Measurements from ENCODE around the gene PCCA. TPM values are rescaled to one million over a fixed set of nuclear protein-coding genes. Genes with fewer than 3 reads are reported as not detected.
"Not testable (repeated sequence)": the region's sequence is repeated elsewhere in the genome, so short reads cannot be mapped to it uniquely, and the experiment has no call there.

The PCCA gene
- total and polyA plus RNA-seq, 2 donors (not counting 1 experiment from before 2014, with no cell fraction given): 11.2 to 73.0 TPM

DNA sequence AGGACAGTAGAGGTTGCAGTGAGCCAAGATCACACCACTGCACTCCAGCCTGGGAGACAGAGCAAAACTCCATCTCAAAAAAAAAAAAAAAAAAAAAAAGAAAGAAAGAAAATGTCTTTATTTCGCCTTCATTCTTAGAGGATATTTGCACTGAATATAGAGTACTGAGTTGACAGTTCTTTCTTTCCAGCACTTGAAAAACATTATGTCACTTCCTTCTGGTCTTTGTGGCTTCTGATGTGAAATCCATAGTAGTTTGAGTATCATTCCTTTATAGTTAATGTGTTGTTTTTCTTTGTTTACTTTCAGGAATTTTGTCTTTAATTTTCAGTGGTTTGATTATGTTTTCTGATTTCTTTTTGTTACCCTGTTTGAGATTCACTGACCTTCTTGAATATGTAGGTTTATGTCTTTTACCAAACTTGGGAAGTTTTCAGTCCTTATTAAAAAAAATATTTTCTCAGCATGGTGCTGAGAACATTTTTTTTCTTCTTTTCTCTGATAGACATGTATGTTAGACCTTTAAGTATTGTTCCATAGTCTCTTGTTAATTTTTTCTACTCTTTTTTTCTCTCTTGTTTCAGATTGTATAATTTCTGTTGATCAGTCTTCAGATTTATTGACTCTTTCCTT lies 50.1 kb downstream of the PCCA start:
- TF ChIP-seq, protein P1, sequence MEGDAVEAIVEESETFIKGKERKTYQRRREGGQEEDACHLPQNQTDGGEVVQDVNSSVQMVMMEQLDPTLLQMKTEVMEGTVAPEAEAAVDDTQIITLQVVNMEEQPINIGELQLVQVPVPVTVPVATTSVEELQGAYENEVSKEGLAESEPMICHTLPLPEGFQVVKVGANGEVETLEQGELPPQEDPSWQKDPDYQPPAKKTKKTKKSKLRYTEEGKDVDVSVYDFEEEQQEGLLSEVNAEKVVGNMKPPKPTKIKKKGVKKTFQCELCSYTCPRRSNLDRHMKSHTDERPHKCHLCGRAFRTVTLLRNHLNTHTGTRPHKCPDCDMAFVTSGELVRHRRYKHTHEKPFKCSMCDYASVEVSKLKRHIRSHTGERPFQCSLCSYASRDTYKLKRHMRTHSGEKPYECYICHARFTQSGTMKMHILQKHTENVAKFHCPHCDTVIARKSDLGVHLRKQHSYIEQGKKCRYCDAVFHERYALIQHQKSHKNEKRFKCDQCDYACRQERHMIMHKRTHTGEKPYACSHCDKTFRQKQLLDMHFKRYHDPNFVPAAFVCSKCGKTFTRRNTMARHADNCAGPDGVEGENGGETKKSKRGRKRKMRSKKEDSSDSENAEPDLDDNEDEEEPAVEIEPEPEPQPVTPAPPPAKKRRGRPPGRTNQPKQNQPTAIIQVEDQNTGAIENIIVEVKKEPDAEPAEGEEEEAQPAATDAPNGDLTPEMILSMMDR (conservative IDR thresholded peaks at IDR 0.05 in 1 of 2, IDR thresholded peaks at IDR 0.05 in 1 of 2; ENCODE audit: low read depth in 1 of 2, low read length in 2 of 2): no peak
- TF ChIP-seq EZH2 (IDR thresholded peaks at IDR 0.05; ENCODE audit: low read length, missing control alignments): no peak
- Histone ChIP-seq H3K4me3 (replicated peaks in 1 of 4; ENCODE audit: control extremely low read depth in 1 of 4, insufficient read depth in 1 of 4, low read depth in 3 of 4, low read length in 4 of 4) (no peak overlapping the region), H3K27me3 (ENCODE audit: control insufficient read depth, insufficient read depth, low read length) (no peaks in the 10 kb centered on the region), H3K4me2 (ENCODE audit: extremely low read depth, insufficient read depth, low read length) (no peak overlapping the region), H3K9ac (ENCODE audit: insufficient read depth, low read length) (no peak overlapping the region), H3K27ac (ENCODE audit: insufficient read depth, low read length) (no peak overlapping the region), H2AFZ (ENCODE audit: low read length) (no peak overlapping the region), H4K20me1 (ENCODE audit: control insufficient read depth, extremely low read depth, insufficient read depth, low read length) (no peaks in the 10 kb centered on the region), H3K4me1 (ENCODE audit: control insufficient read depth, extremely low read depth, insufficient read depth, low read length) (no peaks in the 10 kb centered on the region), H3K79me2 (ENCODE audit: control insufficient read depth, insufficient read depth, low read length) (no peaks in the 10 kb centered on the region), H3K36me3 (ENCODE audit: control insufficient read depth, insufficient read depth, low read length) (no peaks in the 10 kb centered on the region), H3K9me3 (ENCODE audit: control insufficient read depth, insufficient read depth, low read depth, low read length) (no peaks in the 10 kb centered on the region)
- peak in 1 of 2 donors; percentile 23 for DNase-seq (ENCODE audit: low read depth in 2 of 2)

DNA sequence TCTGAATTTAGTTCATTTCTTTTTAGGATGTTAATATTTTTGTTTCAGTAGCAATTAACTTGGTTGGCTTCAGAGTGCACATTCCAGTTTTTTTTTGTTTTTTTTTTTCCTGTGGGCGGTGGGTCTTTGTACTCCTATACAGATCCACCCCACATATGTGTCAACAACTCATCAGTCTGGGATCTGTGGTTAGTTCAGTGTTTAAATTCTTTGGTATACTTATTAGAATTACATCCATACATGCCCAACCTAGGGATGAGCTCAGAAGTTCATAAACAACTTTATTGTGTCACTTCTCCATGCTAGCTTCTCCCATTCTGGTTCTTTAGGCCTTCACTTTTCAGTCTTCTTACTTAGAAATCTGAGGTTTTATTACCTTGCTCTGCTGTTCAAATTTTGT lies 50.9 kb downstream of the PCCA start:
- no peak overlapping the region for H3K4me2 ChIP-seq (ENCODE audit: extremely low read depth, insufficient read depth, low read length)
- TF ChIP-seq EZH2 (IDR thresholded peaks at IDR 0.05; ENCODE audit: low read length, missing control alignments): no peak
- TF ChIP-seq, protein P1 (conservative IDR thresholded peaks at IDR 0.05 in 1 of 2, IDR thresholded peaks at IDR 0.05 in 1 of 2; ENCODE audit: low read depth in 1 of 2, low read length in 2 of 2): no peak

DNA sequence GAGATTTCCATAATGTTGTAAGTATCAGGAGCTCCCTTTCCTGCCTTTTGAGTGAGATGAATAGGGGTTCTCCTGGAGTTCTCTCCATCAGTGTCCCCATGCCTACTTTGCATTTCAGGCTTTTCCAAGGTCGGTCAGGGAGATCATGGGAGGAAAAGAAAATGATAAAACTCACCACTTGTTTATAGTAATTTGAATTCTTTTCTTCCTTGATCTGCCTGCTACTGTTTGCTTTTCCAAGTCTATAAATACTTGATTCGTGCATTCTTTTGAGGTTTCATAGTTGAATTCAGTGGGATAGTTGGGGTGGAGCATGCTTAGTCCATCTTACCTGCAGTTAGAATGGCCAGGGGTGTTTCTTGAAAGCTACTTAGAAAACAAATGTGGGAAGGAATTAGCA lies 51.5 kb downstream of the PCCA start:
- no peaks in the 10 kb centered on the region for H3K27me3 ChIP-seq (ENCODE audit: control insufficient read depth, insufficient read depth, low read length)
- no peaks in the 10 kb centered on the region for H3K79me2 ChIP-seq (ENCODE audit: control insufficient read depth, insufficient read depth, low read length)
- no peaks in the 10 kb centered on the region for H4K20me1 ChIP-seq (ENCODE audit: control insufficient read depth, extremely low read depth, insufficient read depth, low read length)
- H3K9ac ChIP-seq (ENCODE audit: insufficient read depth, low read length): no peak overlapping the region
- no peaks in the 10 kb centered on the region for H3K4me1 ChIP-seq (ENCODE audit: control insufficient read depth, extremely low read depth, insufficient read depth, low read length)
- no peaks in the 10 kb centered on the region for H3K36me3 ChIP-seq (ENCODE audit: control insufficient read depth, insufficient read depth, low read length)
- no peaks in the 10 kb centered on the region for H3K9me3 ChIP-seq (ENCODE audit: control insufficient read depth, insufficient read depth, low read depth, low read length)
- DNase-seq (ENCODE audit: low read depth in 2 of 2): peak in 1 of 2 donors; percentile 33
- H3K4me2 ChIP-seq (ENCODE audit: extremely low read depth, insufficient read depth, low read length): no peak overlapping the region
- TF ChIP-seq, protein P1 (conservative IDR thresholded peaks at IDR 0.05 in 1 of 2, IDR thresholded peaks at IDR 0.05 in 1 of 2; ENCODE audit: low read depth in 1 of 2, low read length in 2 of 2): no peak
- TF ChIP-seq EZH2 (IDR thresholded peaks at IDR 0.05; ENCODE audit: low read length, missing control alignments): no peak
- H3K27ac ChIP-seq (ENCODE audit: insufficient read depth, low read length): no peak overlapping the region
- H3K4me3 ChIP-seq (replicated peaks in 1 of 4; ENCODE audit: control extremely low read depth in 1 of 4, insufficient read depth in 1 of 4, low read depth in 3 of 4, low read length in 4 of 4): no peak overlapping the region
- no peak overlapping the region for H2AFZ ChIP-seq (ENCODE audit: low read length)

More for the DNA sequence above, 50.9 kb downstream of the PCCA start:
- Histone ChIP-seq H4K20me1 (ENCODE audit: control insufficient read depth, extremely low read depth, insufficient read depth, low read length) (no peaks in the 10 kb centered on the region), H3K4me1 (ENCODE audit: control insufficient read depth, extremely low read depth, insufficient read depth, low read length) (no peaks in the 10 kb centered on the region), H3K27me3 (ENCODE audit: control insufficient read depth, insufficient read depth, low read length) (no peaks in the 10 kb centered on the region), H3K79me2 (ENCODE audit: control insufficient read depth, insufficient read depth, low read length) (no peaks in the 10 kb centered on the region), H3K27ac (ENCODE audit: insufficient read depth, low read length) (no peak overlapping the region), H3K4me3 (replicated peaks in 1 of 4; ENCODE audit: control extremely low read depth in 1 of 4, insufficient read depth in 1 of 4, low read depth in 3 of 4, low read length in 4 of 4) (no peak overlapping the region), H2AFZ (ENCODE audit: low read length) (no peak overlapping the region), H3K36me3 (ENCODE audit: control insufficient read depth, insufficient read depth, low read length) (no peaks in the 10 kb centered on the region), H3K9ac (ENCODE audit: insufficient read depth, low read length) (no peak overlapping the region), H3K9me3 (ENCODE audit: control insufficient read depth, insufficient read depth, low read depth, low read length) (no peaks in the 10 kb centered on the region)
- DNase-seq (ENCODE audit: low read depth in 2 of 2): peak; percentile 41 to 60

DNA sequence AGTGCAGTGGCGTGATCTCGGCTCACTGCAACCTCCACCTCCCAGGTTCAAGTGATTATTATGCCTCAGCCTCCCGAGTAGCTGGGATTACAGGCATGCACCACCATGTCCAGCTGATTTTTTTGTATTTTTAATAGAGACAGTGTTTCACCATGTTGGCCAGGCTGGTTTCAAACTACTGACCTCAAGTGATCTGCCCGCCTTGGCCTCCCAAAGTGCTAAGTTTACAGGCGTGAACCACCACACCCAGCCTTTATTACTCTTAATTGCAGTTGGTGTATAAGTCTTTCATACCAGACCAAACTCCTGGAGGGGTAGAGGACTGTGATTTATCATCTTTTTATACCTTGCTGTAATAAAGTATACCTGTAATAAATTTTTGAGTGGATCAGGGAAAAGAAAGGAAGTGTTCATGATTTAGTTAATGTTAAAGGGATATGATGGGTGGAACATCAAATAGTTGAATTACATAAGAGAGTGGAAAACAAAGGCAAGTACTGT lies 52.6 kb downstream of the PCCA start:
- H3K27me3 ChIP-seq (ENCODE audit: control insufficient read depth, insufficient read depth, low read length); H3K4me2 ChIP-seq (ENCODE audit: extremely low read depth, insufficient read depth, low read length); DNase-seq (ENCODE audit: low read depth in 2 of 2); H3K79me2 ChIP-seq (ENCODE audit: control insufficient read depth, insufficient read depth, low read length); H3K9ac ChIP-seq (ENCODE audit: insufficient read depth, low read length); H3K4me3 ChIP-seq (replicated peaks in 1 of 4; ENCODE audit: control extremely low read depth in 1 of 4, insufficient read depth in 1 of 4, low read depth in 3 of 4, low read length in 4 of 4); H2AFZ ChIP-seq (ENCODE audit: low read length); H3K4me1 ChIP-seq (ENCODE audit: control insufficient read depth, extremely low read depth, insufficient read depth, low read length); H3K36me3 ChIP-seq (ENCODE audit: control insufficient read depth, insufficient read depth, low read length); H3K27ac ChIP-seq (ENCODE audit: insufficient read depth, low read length); H3K9me3 ChIP-seq (ENCODE audit: control insufficient read depth, insufficient read depth, low read depth, low read length); H4K20me1 ChIP-seq (ENCODE audit: control insufficient read depth, extremely low read depth, insufficient read depth, low read length): not testable (repeated sequence)
